ENCODE measurements around the gene SLC30A2. TPM values are rescaled to one million over a fixed set of nuclear protein-coding genes. Genes with fewer than 3 reads are reported as not detected.
A peak's percentile ranks its signal among the peaks of the same experiment; 100 is the strongest.

Gene SLC30A2
- total and polyA plus RNA-seq, 4 donors: 0.02 to 0.51 (median 0.24) TPM

GRCh38 chr1:26037904-26038303 is 8.0 kb downstream of the SLC30A2 start:
- no peaks in the 10 kb centered on the region for H3K9me3 ChIP-seq (ENCODE audit: control insufficient read depth in 4 of 4, insufficient read depth in 3 of 4, low read length in 3 of 4)
- H3K4me1 ChIP-seq (ENCODE audit: control insufficient read depth in 5 of 5, insufficient read depth in 5 of 5, low read length in 5 of 5): peaks cover 0 to 12% (median 0%) of the 10 kb centered on the region in 5 donors
- no peaks in the 10 kb centered on the region for H3K36me3 ChIP-seq (ENCODE audit: control insufficient read depth in 4 of 4, insufficient read depth in 4 of 4, low read length in 4 of 4)
- no peak for ATAC-seq (ENCODE audit: insufficient read depth, low FRiP score)
- WGBS, 2 donors: 75 to 81% methylated on average over 6 of the region's 6 CpGs
- DNase-seq: no peak
- no peak overlapping the region for H3K9ac ChIP-seq (ENCODE audit: insufficient read depth in 1 of 2, low read length in 2 of 2)
- no peaks in the 10 kb centered on the region for H3K27me3 ChIP-seq (ENCODE audit: control insufficient read depth in 3 of 3, insufficient read depth in 3 of 3, low read length in 2 of 3)
- TF ChIP-seq CTCF (IDR thresholded peaks at IDR 0.05; ENCODE audit: control extremely low read depth, extremely low read depth): no peak
- H3K4me3 ChIP-seq: no peak overlapping the region
- H3K27ac ChIP-seq (ENCODE audit: low read depth in 1 of 2, low read length in 1 of 2): peak overlapping the region in 1 of 2 donors; percentile 86

- no peak overlapping the region for H3K9ac ChIP-seq (ENCODE audit: insufficient read depth in 1 of 2, low read length in 2 of 2)
- TF ChIP-seq CTCF (IDR thresholded peaks at IDR 0.05; ENCODE audit: control extremely low read depth, extremely low read depth): no peak
- peak overlapping the region in 1 of 2 donors; percentile 86 for H3K27ac ChIP-seq (ENCODE audit: low read depth in 1 of 2, low read length in 1 of 2)
- ATAC-seq (ENCODE audit: insufficient read depth, low FRiP score) (no peak), DNase-seq (no peak)
- 70 to 87% methylated on average over 10 of the region's 11 CpGs for WGBS, 2 donors
- peaks cover 0 to 12% (median 0%) of the 10 kb centered on the region in 5 donors for H3K4me1 ChIP-seq (ENCODE audit: control insufficient read depth in 5 of 5, insufficient read depth in 5 of 5, low read length in 5 of 5)
- no peaks in the 10 kb centered on the region for H3K36me3 ChIP-seq (ENCODE audit: control insufficient read depth in 4 of 4, insufficient read depth in 4 of 4, low read length in 4 of 4)
- H3K27me3 ChIP-seq (ENCODE audit: control insufficient read depth in 3 of 3, insufficient read depth in 3 of 3, low read length in 2 of 3): no peaks in the 10 kb centered on the region
- H3K4me3 ChIP-seq: no peak overlapping the region
- no peaks in the 10 kb centered on the region for H3K9me3 ChIP-seq (ENCODE audit: control insufficient read depth in 4 of 4, insufficient read depth in 3 of 4, low read length in 3 of 4)
Observed at GRCh38 chr1:26036756-26037281, 9.1 kb downstream of the SLC30A2 start.

GRCh38 chr1:26035959-26036755 is 9.8 kb downstream of the SLC30A2 start:
- H3K27ac ChIP-seq (ENCODE audit: low read depth in 1 of 2, low read length in 1 of 2): peak overlapping the region; percentile 23 to 91
- no peaks in the 10 kb centered on the region for H3K9me3 ChIP-seq (ENCODE audit: control insufficient read depth in 4 of 4, insufficient read depth in 3 of 4, low read length in 3 of 4)
- ATAC-seq (ENCODE audit: insufficient read depth, low FRiP score) (peak; percentile 94), DNase-seq (peak; percentile 82 to 86 (median 84))
- no peak overlapping the region for H3K9ac ChIP-seq (ENCODE audit: insufficient read depth in 1 of 2, low read length in 2 of 2)
- WGBS, 2 donors: 9 to 13% methylated on average over 39 of the region's 39 CpGs
- no peaks in the 10 kb centered on the region for H3K27me3 ChIP-seq (ENCODE audit: control insufficient read depth in 3 of 3, insufficient read depth in 3 of 3, low read length in 2 of 3)
- peak overlapping the region; percentile 57 for H3K4me3 ChIP-seq
- peak; percentile 99 for TF ChIP-seq CTCF (IDR thresholded peaks at IDR 0.05; ENCODE audit: control extremely low read depth, extremely low read depth)
- no peaks in the 10 kb centered on the region for H3K36me3 ChIP-seq (ENCODE audit: control insufficient read depth in 4 of 4, insufficient read depth in 4 of 4, low read length in 4 of 4)
- H3K4me1 ChIP-seq (ENCODE audit: control insufficient read depth in 5 of 5, insufficient read depth in 5 of 5, low read length in 5 of 5): peaks cover 0 to 12% (median 0%) of the 10 kb centered on the region in 5 donors

Measured in lung (tissue), 12 donors.